Hematopoietic multipotent progenitor cell treated with erythropoietin and hydrocortisone succinate and interleukin-3 and kit ligand, for 15 days (in vitro differentiated cells): ENCODE results near the gene PEBP1.
A peak's percentile ranks its signal among the peaks of the same experiment; 100 is the strongest.
"Not testable (repeated sequence)": the region's sequence is repeated elsewhere in the genome, so short reads cannot be mapped to it uniquely, and the experiment has no call there.

Experiments used
- DNase-seq: peaks from one replicate; pipeline ENCODE4 v3.0.0-alpha.2; 2015; ENCODE audit warnings: low spot score

The PEBP1 gene

GRCh38 chr12:118135788-118136558, at the start of gene PEBP1:
Gene PEBP1 (plus strand): TSS chr12:118136124. CDS start chr12:118136210, 86 bp downstream.
- DNase-seq: peak; percentile 80

DNA sequence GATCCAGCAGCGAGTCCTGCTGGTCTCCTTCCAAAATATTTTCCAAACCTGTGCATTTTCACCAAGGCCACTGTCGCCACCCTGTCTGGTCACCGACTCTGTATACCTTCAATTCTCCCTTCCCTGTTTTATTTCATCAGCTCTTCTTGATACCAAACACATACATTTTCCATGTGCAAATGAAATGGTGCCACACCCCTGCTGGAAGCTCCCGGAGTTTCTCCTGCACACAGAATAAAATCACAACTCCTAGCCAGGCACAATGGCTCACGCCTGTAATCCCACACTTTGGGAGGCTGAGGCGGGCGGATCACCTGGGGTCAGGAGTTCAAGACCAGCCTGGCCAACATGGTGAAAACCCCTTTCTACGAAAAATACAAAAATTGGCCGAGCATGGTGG, 46.1 kb upstream of the PEBP1 start:
- DNase-seq: no peak

- DNase-seq: no peak
These were observed 41.9 kb upstream of the PEBP1 start for GRCh38 chr12:118094039-118094438.

- DNase-seq: no peak
These were observed 37.5 kb upstream of the PEBP1 start for GRCh38 chr12:118098401-118098800.

DNA sequence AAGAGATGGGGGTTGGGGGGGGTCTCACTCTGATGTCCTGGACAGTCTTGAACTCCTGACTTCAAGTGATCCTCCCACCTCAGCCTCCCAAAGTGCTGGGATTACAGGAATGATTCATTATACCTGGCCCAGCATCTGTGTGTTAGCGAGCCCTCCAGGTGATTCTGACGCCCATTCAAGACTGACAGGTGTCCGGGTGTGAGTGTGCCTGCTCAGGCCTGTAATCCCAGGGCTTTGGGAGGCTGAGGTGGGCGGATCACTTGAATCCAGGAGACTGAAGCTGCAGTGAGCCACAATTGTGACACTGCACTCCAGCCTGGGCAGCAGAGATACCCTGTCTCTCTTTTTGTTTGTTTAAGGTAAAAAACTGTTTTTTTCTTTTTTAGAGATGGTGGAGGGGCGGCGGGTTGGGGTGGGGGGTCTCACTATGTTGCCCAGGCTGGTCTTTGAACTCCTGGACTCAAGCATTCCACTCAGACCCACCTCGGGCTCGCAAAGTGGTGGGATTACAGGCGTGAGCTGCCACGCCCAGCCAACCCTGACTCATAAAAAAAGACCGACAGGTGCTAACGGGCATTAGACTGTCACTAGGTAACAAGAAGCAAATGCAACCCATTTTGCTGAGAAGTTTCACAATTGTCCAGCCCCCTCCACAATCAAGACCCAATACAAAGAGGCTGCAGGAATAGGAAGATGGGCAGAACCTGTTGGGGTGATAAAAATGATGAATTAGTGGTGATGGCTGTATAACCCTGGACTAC, 36.8 kb upstream of the PEBP1 start:
- no peak for DNase-seq

DNA sequence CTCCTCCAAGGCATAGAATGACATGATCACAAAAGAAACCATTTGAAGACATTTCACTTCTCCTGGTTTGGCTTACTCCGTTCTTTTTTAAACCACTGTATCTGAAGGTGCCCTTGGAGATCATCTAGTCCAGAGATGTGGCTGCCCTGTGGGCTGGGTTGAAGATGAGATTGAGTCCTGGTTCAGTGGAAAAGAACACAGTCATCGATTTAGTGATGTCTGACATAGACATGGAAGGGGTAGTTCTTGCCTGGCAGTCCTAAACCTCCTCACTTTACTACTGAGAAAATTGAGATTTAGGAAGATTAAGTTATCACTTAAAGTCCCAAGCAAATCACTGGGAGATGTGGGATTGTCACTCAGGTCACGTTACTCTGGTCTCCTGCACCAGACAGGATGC, 34.9 kb upstream of the PEBP1 start:
- DNase-seq: no peak

- no peak for DNase-seq
These were observed 33.9 kb upstream of the PEBP1 start for GRCh38 chr12:118102070-118102469.

DNA sequence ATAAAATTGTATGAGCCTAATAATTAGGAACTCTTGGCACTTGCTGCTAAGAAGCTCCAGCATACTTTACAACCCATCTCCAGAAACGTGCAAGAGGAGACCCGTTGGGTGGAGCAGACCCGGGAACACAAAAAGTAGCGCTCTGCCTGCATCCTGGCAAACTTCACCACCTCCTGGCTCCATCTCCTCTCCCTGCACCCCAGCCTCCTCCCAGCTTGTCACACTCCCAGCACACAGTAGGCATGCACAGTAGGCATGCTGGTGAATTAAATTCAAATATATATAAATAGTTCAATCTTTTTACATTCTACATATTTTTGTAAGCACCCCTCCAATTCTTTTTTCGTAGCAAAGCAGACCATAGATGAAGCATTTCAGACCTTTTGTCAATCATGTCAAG, 33.3 kb upstream of the PEBP1 start:
- DNase-seq: no peak

DNA sequence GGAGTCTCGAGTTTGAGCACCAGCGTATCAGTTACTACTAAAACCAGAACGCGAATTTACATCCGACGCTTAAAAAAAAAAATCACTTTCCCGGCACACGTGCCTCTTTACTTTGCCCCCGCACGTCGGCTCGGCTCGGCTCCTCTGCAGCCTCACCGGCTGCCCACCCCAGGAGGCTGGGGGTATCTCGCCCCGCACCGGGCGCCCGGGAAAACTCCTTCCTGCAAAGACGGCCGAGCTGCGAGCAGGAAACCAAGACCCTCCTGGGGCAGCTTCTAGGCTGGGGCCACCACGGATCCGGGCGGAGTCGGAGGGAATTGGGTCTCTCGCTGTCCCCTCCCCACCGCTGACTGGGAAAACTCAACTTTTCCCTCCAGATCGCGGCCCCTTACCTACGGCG, 32.7 kb upstream of the PEBP1 start:
- no peak for DNase-seq

- no peak for DNase-seq
These were observed 32.1 kb upstream of the PEBP1 start, which contains the start of gene VSIG10 for GRCh38 chr12:118103601-118104382. Gene VSIG10 (minus strand): TSS chr12:118104011. CDS start chr12:118103671, 340 bp downstream.

GRCh38 chr12:118107011-118107410, 28.9 kb upstream of the PEBP1 start:
- DNase-seq: no peak

- DNase-seq: no peak
These were observed 28.2 kb upstream of the PEBP1 start for GRCh38 chr12:118107694-118108093.

GRCh38 chr12:118109088-118109487, 26.8 kb upstream of the PEBP1 start:
- DNase-seq: no peak

- DNase-seq: no peak
These were observed 16.5 kb upstream of the PEBP1 start for GRCh38 chr12:118119449-118119879.

- DNase-seq: peak; percentile 66
These were observed 15.2 kb upstream of the PEBP1 start for GRCh38 chr12:118120579-118121363.

GRCh38 chr12:118122264-118122663, 13.7 kb upstream of the PEBP1 start:
- DNase-seq: no peak

DNA sequence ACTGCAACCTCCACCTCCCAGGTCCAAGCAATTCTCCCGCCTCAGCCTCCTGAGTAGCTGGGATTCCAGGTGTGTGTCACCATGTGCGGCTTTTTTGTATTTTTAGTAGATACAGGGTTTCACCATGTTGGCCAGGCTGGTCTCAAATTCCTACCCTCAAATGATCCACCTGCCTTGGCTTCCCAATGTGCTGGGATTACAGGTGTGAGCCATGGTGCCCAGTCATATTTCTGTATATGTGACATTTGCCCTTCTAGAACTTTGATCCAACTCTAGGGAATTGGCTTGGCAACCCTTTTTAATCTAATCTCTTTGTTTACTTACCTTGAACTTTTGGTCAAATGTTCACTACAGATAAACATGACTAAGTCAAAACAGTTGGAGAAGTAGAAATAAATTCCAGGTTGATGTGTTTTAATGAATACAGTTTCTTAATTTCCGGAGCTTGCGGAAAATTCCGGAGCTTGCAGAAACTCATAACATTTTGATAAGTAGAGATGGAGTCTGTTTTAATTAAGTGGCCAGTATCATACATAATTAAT, 11.5 kb upstream of the PEBP1 start:
- no peak for DNase-seq

DNA sequence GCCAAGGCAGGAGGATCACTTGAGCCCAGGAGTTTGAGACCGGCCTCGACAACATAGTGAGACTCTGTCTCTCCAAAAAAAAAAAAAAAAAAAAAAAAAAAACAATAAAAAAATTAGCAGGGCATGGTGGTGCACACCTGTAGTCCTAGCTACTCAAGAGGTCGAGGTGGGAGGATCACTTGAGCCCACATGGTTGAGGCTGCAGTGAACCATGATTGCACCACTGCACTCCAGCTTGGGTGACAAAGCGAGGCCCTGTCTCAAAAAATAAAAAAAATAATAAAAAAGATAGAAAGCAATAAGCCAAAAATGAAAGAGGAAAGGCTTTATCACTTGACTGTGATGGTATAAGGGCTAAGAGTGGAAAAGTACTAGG, 10.2 kb upstream of the PEBP1 start:
- no peak for DNase-seq

- DNase-seq: no peak
These were observed 9.7 kb upstream of the PEBP1 start for GRCh38 chr12:118126119-118126757.

DNA sequence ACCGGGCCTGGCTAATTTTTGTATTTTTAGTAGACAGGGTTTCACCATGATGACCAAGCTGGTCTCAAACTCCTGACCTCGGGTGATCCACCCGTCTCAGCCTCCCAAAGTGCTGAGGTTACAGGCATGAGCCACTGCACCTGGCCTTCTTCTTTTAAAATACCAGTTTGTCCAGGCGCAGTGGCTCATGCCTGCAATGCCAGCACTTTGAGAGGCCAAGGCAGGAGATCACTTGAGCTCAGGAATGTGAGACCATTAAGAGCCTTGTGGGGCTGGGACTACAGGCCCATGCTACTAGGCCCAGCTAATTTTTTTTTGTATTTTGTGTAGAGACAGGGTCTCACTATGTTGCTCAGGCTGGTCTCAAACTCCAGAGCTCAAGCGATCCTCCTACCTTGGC, 8.1 kb upstream of the PEBP1 start:
- DNase-seq: no peak

- DNase-seq: not testable (repeated sequence)
These were observed 6.5 kb upstream of the PEBP1 start for GRCh38 chr12:118129436-118129835.
